GM12873 (cell line): ENCODE data around the gene MFGE8.

Experiments used
- TF ChIP-seq, protein P1 (sequence below): IDR thresholded peaks from 2 replicates; pipeline ENCODE4 v1.5.1; 2012; ENCODE audit warnings: low read depth, mild to moderate bottlenecking, moderate library complexity, low read length, control low read depth; ENCODE audit not compliant: insufficient read depth; ENCODE audit errors: missing control alignments

MFGE8 gene, protein sequence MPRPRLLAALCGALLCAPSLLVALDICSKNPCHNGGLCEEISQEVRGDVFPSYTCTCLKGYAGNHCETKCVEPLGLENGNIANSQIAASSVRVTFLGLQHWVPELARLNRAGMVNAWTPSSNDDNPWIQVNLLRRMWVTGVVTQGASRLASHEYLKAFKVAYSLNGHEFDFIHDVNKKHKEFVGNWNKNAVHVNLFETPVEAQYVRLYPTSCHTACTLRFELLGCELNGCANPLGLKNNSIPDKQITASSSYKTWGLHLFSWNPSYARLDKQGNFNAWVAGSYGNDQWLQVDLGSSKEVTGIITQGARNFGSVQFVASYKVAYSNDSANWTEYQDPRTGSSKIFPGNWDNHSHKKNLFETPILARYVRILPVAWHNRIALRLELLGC

DNA sequence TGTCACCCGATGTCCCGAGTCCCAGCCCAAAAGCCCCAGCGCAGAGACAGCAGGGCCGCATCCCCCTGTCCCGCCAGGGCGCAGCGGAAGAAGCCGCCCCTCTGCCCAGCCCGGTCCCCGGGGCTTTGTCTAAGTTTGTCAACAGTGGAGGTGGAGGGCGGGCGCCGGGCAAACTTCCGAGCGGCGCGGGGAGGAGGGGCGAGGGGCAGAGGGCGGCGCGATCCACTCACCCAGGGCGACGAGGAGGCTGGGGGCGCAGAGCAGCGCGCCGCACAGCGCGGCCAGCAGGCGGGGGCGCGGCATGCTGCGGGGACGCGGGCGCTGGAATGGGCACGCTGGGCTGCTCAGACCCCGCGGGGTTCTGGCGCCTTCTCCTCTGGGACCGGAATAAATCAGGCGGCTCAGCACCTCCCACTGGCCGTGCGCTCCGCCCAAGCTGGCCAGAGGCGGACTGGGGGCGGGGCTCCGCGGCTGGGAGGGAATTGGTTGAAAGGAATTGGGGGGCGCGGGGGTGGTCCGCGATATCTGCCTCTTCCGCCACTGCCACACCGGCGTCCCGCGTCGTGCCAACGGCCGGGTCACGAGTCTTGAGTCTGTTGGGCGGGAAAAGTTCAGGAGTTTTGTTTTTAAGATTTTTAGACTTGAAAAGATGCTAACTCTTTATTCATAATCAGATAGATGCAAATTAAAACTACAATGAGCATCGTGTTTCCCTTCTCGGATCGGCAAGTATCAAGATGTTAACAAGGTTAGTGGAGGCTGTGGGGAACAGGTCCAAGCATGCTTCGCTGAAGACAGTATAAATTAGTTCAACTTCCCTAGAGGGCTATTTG is at the start of gene MFGE8:
MFGE8 (minus strand) TSS at position 363 of the 833 bp plus-strand sequence; CDS start at position 303, 60 bp downstream.
- TF ChIP-seq, protein P1, sequence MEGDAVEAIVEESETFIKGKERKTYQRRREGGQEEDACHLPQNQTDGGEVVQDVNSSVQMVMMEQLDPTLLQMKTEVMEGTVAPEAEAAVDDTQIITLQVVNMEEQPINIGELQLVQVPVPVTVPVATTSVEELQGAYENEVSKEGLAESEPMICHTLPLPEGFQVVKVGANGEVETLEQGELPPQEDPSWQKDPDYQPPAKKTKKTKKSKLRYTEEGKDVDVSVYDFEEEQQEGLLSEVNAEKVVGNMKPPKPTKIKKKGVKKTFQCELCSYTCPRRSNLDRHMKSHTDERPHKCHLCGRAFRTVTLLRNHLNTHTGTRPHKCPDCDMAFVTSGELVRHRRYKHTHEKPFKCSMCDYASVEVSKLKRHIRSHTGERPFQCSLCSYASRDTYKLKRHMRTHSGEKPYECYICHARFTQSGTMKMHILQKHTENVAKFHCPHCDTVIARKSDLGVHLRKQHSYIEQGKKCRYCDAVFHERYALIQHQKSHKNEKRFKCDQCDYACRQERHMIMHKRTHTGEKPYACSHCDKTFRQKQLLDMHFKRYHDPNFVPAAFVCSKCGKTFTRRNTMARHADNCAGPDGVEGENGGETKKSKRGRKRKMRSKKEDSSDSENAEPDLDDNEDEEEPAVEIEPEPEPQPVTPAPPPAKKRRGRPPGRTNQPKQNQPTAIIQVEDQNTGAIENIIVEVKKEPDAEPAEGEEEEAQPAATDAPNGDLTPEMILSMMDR: no peak

DNA sequence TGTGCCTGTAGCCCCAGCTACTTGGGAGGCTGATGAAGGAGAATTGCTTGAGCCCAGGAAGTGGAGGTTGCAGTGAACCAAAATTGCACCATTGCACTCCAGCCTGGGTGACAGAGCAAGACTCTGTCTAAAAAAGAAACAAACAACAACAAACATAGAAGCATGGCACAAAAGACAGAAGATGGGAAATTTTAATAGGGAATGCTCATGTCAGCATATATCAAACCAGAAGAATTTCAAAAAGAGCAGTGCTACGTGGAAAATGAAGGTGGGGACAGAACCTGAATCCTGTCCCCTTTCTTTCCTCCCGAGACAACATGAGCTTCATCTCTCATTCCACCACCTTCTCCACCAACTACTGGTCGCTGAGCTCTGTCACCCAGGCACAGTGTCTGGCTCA is 46.3 kb upstream of the MFGE8 start:
- TF ChIP-seq, protein P1: no peak

DNA sequence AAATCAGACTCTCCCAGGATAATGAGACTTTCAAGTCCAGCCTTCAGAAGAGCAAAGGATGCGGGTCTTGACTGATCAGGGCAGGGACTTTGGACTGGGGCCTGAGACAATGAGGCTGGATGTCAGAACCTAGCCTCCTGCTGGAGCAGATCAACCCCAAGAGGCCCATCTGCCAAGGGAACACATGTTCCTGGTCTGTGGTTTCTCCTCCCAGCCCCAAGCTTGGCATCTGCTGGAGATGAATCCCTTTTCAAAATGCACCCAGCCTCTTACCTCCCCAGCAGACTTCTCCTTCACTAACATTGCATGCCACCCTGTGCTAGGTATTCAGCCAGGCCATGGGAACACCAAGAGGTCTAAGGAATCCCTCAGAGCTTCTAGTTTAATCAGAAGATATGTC is 43.7 kb upstream of the MFGE8 start:
- TF ChIP-seq, protein P1: no peak

DNA sequence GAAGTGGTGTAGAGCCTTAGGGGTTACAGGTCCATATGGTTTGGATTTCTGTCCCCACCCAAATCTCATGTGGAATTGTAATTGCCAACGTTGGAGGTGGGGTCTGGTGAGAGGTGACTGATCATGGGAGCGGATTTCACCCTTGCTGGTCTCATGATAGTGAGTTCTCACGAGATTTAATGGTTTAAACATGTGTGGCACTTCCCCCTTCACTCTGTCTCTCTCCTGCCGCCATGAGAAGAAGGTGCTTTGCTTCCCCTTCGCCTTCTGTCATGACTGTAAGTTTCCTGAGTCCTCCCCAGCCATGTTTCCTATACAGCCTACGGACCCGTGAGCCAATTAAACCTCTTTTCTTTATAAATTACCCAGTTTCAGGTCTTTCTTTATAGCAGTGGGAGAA is 43.1 kb upstream of the MFGE8 start:
- TF ChIP-seq, protein P1: no peak

DNA sequence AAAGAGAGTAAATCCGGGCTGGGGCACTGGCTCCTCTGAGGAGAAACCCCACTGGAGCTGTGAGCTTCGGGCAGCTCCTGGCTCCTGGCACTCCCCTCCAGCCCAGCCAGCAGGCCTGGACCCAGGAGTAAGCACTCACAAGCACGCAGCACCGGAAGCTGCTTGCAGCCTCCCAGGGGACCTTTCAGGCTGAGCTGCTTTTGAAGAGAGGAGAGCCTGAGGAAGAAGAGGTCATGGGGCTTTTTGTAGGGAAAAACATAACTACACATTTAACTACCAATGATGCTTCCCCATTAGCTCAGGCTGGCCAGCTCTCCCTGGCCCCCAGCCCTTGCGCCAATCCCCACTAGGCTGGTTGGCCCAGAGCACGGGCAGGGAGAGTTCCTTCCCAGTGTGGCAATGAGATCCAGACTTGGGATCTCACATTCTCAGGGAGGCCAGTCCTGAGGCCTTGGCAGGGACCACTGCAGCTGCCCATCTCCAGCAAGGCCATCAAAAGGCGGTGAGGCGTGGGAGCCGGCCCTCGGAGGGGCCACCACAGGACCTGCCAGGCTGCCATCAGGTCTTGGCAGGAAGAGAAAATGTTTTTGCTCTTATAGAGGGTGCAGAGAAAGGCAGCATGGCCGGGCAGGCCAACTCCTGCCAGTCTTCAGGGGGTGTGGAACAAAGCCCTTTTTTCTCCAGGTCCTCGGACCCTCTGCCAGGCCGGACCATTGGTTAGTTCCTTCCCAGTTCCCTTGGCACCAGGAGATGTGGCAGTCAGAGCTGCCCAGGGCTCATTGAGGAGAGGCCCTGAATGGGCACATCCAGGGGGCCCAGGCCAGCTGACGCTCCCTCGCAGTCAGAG is 41.5 kb upstream of the MFGE8 start:
- TF ChIP-seq, protein P1: no peak

DNA sequence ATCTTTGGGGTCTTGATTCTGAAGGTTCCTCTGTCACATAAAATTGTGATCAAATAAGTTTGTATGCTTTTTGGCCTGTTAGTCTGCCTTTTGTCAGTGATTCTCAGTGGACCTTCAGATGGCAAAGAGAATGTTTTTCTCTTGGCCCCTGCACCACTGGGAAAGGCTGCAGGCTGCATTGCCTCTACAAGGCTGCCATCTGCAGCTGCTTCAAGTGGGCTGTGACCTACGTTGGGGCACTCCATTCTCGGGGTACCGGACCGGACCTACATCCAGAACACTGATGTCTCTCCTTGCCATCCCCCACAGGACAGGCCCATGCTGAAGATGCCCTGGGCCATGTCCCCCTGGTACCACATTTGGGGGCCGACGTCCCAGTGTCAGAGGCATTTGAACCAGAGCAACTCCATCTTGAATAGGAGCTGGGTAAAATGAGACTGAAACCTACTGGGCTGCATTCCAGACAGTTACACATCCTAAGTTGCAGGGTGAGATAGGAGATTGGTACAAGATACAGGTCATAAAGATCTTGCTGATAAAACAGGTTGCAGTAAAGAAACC is 37.5 kb upstream of the MFGE8 start:
- TF ChIP-seq, protein P1: no peak
